ENCODE results near the gene PILRB.
A peak's percentile ranks its signal among the peaks of the same experiment; 100 is the strongest.
"Not testable (repeated sequence)": the region's sequence is repeated elsewhere in the genome, so short reads cannot be mapped to it uniquely, and the experiment has no call there.

Gene PILRB

GRCh38 chr7:100358027-100358856 lies at the start of gene PILRB:
TSS of gene PILRB (plus strand) at chr7:100358117. CDS start at chr7:100358303, 186 bp downstream.
- no peak for FAIRE-seq
- DNase-seq (ENCODE audit: insufficient read length, low spot score): no peak

GRCh38 chr7:100318329-100318728 lies 39.6 kb upstream of the PILRB start:
- not testable (repeated sequence) for FAIRE-seq; DNase-seq (ENCODE audit: insufficient read length, low spot score)

- not testable (repeated sequence) for DNase-seq (ENCODE audit: insufficient read length, low spot score); FAIRE-seq
These were observed 36.3 kb upstream of the PILRB start for GRCh38 chr7:100321648-100322047.

GRCh38 chr7:100324194-100324593 lies 33.7 kb upstream of the PILRB start:
- not testable (repeated sequence) for FAIRE-seq; DNase-seq (ENCODE audit: insufficient read length, low spot score)

GRCh38 chr7:100325671-100326070 lies 32.2 kb upstream of the PILRB start:
- not testable (repeated sequence) for FAIRE-seq; DNase-seq (ENCODE audit: insufficient read length, low spot score)

GRCh38 chr7:100326914-100327313 lies 31.0 kb upstream of the PILRB start:
- DNase-seq (ENCODE audit: insufficient read length, low spot score); FAIRE-seq: not testable (repeated sequence)

- FAIRE-seq: not testable (repeated sequence)
These were observed 22.1 kb upstream of the PILRB start for GRCh38 chr7:100335566-100336466.

GRCh38 chr7:100338083-100338696 lies 19.7 kb upstream of the PILRB start:
- not testable (repeated sequence) for FAIRE-seq
- peak; percentile 15 for DNase-seq (ENCODE audit: insufficient read length, low spot score)

More at GRCh38 chr7:100335566-100336466, 22.1 kb upstream of the PILRB start:
- DNase-seq (ENCODE audit: insufficient read length, low spot score): peak; percentile 71

GRCh38 chr7:100341286-100341685 lies 16.6 kb upstream of the PILRB start:
- not testable (repeated sequence) for FAIRE-seq; DNase-seq (ENCODE audit: insufficient read length, low spot score)

- DNase-seq (ENCODE audit: insufficient read length, low spot score): no peak
- FAIRE-seq: no peak
These were observed 15.2 kb upstream of the PILRB start for GRCh38 chr7:100342765-100343164.

GRCh38 chr7:100344124-100344559 lies 13.8 kb upstream of the PILRB start:
- not testable (repeated sequence) for FAIRE-seq

GRCh38 chr7:100344560-100345287 lies 13.2 kb upstream of the PILRB start:
- not testable (repeated sequence) for DNase-seq (ENCODE audit: insufficient read length, low spot score); FAIRE-seq

More at GRCh38 chr7:100344124-100344559, 13.8 kb upstream of the PILRB start:
- not testable (repeated sequence) for DNase-seq (ENCODE audit: insufficient read length, low spot score)

GRCh38 chr7:100345288-100345672 lies 12.6 kb upstream of the PILRB start:
- not testable (repeated sequence) for DNase-seq (ENCODE audit: insufficient read length, low spot score); FAIRE-seq

- FAIRE-seq (no peak), DNase-seq (ENCODE audit: insufficient read length, low spot score) (no peak)
These were observed 11.0 kb upstream of the PILRB start for GRCh38 chr7:100346921-100347320.

- FAIRE-seq: no peak
- DNase-seq (ENCODE audit: insufficient read length, low spot score): no peak
These were observed 9.1 kb upstream of the PILRB start for GRCh38 chr7:100348805-100349204.

- DNase-seq (ENCODE audit: insufficient read length, low spot score) (no peak), FAIRE-seq (no peak)
These were observed 8.2 kb upstream of the PILRB start for GRCh38 chr7:100349757-100350156.

- FAIRE-seq (no peak), DNase-seq (ENCODE audit: insufficient read length, low spot score) (no peak)
These were observed 6.3 kb upstream of the PILRB start for GRCh38 chr7:100351657-100352058.

- not testable (repeated sequence) for DNase-seq (ENCODE audit: insufficient read length, low spot score); FAIRE-seq
These were observed 5.6 kb upstream of the PILRB start for GRCh38 chr7:100352230-100352781.

GRCh38 chr7:100352984-100353684 lies 4.8 kb upstream of the PILRB start:
- DNase-seq (ENCODE audit: insufficient read length, low spot score): no peak
- FAIRE-seq: no peak

Data from HTR-8/SVneo (cell line).